ENCODE measurements around the gene CD1D. TPM values are rescaled to one million over a fixed set of nuclear protein-coding genes. Genes with fewer than 3 reads are reported as not detected.

The CD1D gene
- total RNA-seq, 3 donors from 2014 or later = 0.96 to 2.0 (median 1.8) TPM

DNA sequence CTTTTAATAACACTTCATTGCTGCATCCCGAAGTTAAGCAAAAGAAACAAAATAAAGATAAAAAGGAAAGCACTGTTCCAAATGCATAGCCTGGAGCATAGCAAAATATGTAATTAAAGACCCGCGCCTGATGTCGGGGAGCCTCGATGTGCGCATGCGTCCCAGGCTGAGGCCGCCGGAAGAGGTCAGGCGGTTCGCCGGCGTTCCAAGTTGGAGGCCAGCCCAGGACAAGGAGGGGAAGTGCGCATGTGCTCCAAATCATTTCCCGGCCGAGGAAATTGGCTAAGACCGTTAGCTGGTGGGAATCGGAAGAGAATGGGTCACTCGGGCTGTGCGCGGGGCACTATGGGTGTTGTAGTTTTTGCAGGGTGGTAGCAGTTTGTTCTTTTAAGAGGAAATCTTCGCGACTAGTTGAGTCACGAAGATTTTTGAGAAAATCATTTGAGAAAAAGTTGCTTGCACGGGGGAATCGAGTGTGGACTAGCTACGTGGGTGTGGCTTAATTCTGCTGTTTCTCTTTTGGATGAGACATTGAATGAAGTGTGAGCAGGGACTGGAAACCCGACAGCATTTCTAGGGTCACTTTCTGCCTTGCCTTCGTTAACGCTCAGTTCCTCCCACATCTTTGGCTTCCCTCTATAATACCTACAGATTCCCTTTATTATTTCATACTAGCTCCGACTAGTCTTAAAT is 31.0 kb upstream of the CD1D start:
- peak; percentile 79 to 88 for DNase-seq (ENCODE audit: low spot score in 2 of 2)
- H3K27ac ChIP-seq = peak overlapping the region; percentile 43 to 82
- intact Hi-C loops (cut with DNase I; ENCODE audit: low total_unique reads) = no loop called here

DNA sequence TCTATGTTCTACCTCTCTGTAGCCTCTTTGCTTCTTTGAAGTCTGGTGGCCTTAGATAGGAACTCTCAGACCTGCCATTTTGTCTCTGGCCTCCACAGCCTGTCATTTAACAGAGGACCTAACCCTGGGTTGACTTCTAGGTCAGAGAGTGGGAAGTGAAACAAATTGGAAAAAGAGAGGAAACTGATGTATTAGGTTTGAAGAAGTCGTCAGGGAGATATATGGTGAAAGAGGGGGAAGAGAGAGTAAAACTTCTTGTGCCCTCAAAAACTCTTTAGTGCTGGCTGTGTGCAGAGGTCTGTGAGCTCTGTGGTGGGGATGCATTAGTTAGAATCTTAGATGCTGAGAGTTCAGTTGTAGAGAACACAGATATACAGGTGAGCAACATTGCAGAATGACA is 30.2 kb upstream of the CD1D start:
- H3K27ac ChIP-seq = no peak overlapping the region

More for the DNA sequence above, 31.0 kb upstream of the CD1D start:
- H3K4me3 ChIP-seq = peak overlapping the region; percentile 31 to 56 (median 44)
- TF ChIP-seq POLR2AphosphoS5 (IDR thresholded peaks at IDR 0.05) = peak; percentile 63 to 93 (median 68)
- TF ChIP-seq, protein P1, sequence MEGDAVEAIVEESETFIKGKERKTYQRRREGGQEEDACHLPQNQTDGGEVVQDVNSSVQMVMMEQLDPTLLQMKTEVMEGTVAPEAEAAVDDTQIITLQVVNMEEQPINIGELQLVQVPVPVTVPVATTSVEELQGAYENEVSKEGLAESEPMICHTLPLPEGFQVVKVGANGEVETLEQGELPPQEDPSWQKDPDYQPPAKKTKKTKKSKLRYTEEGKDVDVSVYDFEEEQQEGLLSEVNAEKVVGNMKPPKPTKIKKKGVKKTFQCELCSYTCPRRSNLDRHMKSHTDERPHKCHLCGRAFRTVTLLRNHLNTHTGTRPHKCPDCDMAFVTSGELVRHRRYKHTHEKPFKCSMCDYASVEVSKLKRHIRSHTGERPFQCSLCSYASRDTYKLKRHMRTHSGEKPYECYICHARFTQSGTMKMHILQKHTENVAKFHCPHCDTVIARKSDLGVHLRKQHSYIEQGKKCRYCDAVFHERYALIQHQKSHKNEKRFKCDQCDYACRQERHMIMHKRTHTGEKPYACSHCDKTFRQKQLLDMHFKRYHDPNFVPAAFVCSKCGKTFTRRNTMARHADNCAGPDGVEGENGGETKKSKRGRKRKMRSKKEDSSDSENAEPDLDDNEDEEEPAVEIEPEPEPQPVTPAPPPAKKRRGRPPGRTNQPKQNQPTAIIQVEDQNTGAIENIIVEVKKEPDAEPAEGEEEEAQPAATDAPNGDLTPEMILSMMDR (IDR thresholded peaks at IDR 0.05) = no peak
- TF ChIP-seq POLR2A (IDR thresholded peaks at IDR 0.05) = no peak
- no peaks in the 10 kb centered on the region for H3K4me1 ChIP-seq
- H3K9me3 ChIP-seq = no peaks in the 10 kb centered on the region
- no peaks in the 10 kb centered on the region for H3K36me3 ChIP-seq
- no peaks in the 10 kb centered on the region for H3K27me3 ChIP-seq

DNA sequence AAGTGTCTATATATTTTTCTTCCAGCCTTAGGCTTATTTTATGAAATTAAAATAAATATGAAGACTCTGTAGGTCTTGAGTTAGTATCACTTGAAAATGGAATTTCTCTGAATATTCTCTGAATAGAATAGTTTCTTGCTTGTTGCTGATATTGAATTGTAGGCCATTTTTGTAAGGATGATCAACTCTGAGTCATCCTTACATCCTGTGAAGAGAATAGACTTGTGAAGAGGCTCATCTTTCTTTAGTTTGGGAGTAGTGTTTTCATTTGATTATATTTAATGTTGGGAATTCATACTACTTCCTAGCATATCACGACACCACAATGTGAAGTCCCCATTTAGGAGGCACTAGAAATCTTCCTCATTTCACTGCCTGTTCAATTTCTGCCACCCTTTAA is 27.5 kb upstream of the CD1D start:
- intact Hi-C loops (cut with DNase I; ENCODE audit: low total_unique reads) = no loop called here
- Histone ChIP-seq H3K4me3 (no peak overlapping the region), H3K36me3 (no peaks in the 10 kb centered on the region), H3K4me1 (no peaks in the 10 kb centered on the region), H3K9me3 (no peaks in the 10 kb centered on the region), H3K27ac (no peak overlapping the region), H3K27me3 (no peaks in the 10 kb centered on the region)
- no peak for DNase-seq (ENCODE audit: low spot score in 2 of 2)
- TF ChIP-seq POLR2AphosphoS5 (IDR thresholded peaks at IDR 0.05) (no peak), POLR2A (IDR thresholded peaks at IDR 0.05) (no peak)
- TF ChIP-seq, protein P1 (IDR thresholded peaks at IDR 0.05) = no peak

More for the DNA sequence above, 30.2 kb upstream of the CD1D start:
- Histone ChIP-seq H3K4me3 (no peak overlapping the region), H3K27me3 (no peaks in the 10 kb centered on the region), H3K9me3 (no peaks in the 10 kb centered on the region), H3K36me3 (no peaks in the 10 kb centered on the region), H3K4me1 (no peaks in the 10 kb centered on the region)
- intact Hi-C loops (cut with DNase I; ENCODE audit: low total_unique reads) = no loop called here
- TF ChIP-seq POLR2AphosphoS5 (IDR thresholded peaks at IDR 0.05) = no peak
- no peak for TF ChIP-seq POLR2A (IDR thresholded peaks at IDR 0.05)
- DNase-seq (ENCODE audit: low spot score in 2 of 2) = no peak

DNA sequence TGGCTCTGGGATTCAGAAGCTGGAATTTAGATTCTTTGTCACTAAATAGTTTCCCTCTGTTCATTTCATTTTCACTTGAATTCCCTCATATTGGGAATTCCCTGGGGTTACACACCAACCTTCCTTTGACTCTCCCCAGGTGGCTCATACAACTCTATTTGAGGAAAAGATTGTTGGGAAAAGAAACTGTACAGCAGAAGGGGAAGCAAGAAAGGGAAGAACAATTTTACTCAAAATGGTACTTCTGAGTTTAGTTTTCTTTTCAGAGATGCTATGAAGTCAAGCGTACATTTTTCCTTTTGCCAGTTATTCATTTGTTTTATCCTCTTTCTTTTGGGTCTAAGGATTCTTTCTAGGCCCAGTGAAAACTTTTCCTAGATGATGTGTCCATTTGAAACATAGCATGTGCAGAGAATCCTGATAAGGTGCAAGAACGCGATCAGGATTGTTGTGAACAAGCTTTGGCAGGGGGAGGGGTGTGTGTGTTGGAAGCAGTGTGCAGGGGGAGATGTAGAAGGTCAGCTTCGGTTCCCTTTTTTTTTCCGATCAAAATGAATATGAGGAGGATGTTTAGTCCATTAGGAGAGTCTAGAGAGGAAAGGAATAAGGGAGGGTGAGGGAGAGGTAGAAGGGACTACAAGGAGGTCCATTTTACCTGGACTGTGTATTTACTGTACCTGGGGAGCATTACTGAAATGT is 26.8 kb upstream of the CD1D start:
- intact Hi-C loops (cut with DNase I; ENCODE audit: low total_unique reads) = no loop called here

DNA sequence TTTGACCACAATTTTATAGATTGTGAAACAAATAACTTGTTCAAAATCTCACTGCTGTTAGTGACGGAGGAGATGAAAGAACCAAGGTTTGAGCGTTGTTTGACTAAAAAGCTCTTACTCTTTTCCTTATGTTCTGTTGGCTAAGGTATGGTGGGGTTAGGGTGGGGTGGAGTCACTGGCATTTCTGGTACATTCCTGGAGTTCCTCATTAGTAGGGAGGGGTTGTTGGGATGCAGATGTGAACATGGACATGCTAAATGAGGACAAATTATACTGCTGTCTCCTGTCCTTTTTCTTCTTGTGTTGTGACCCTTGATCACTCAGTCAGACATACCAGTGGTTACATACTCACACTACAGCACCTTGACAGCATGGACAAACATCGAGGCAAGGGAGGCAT is 26.2 kb upstream of the CD1D start:
- intact Hi-C loops (cut with DNase I; ENCODE audit: low total_unique reads) = no loop called here

More for the DNA sequence above, 26.8 kb upstream of the CD1D start:
- Histone ChIP-seq H3K27ac (no peak overlapping the region), H3K4me3 (no peak overlapping the region), H3K4me1 (no peaks in the 10 kb centered on the region), H3K9me3 (no peaks in the 10 kb centered on the region), H3K36me3 (no peaks in the 10 kb centered on the region), H3K27me3 (peaks cover 0 to 4% of the 10 kb centered on the region in 2 donors)
- no peak for DNase-seq (ENCODE audit: low spot score in 2 of 2)
- TF ChIP-seq, protein P1 (IDR thresholded peaks at IDR 0.05) = no peak
- no peak for TF ChIP-seq POLR2AphosphoS5 (IDR thresholded peaks at IDR 0.05)
- TF ChIP-seq POLR2A (IDR thresholded peaks at IDR 0.05) = no peak

More for the DNA sequence above, 26.2 kb upstream of the CD1D start:
- Histone ChIP-seq H3K4me3 (no peak overlapping the region), H3K27me3 (peaks cover 0 to 5% of the 10 kb centered on the region in 2 donors), H3K36me3 (no peaks in the 10 kb centered on the region), H3K27ac (no peak overlapping the region), H3K4me1 (no peaks in the 10 kb centered on the region), H3K9me3 (no peaks in the 10 kb centered on the region)
- TF ChIP-seq POLR2AphosphoS5 (IDR thresholded peaks at IDR 0.05) (no peak), POLR2A (IDR thresholded peaks at IDR 0.05) (no peak)
- TF ChIP-seq, protein P1 (IDR thresholded peaks at IDR 0.05) = no peak
- DNase-seq (ENCODE audit: low spot score in 2 of 2) = no peak
